ENCODE measurements around the gene SMARCA1.

DNA sequence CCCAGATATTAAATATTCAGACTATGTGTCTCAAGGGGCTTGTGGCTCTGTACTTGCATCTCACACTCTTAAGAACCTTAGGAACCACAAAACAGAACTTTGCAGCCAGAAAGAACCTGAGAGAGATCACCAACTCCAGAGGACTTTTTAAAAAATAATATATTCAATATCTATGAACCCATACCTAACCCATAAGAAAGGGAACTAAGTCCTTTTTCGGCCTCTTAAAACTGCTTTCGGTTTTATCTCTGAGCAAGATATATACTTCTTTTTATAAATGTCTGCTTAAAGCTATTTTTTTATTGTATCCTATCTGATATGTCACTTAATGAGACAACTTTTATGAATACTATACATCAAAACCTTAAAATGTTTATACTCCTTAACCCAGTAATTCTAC, 10.9 kb downstream of the SMARCA1 start:
- TF ChIP-seq, protein P1, sequence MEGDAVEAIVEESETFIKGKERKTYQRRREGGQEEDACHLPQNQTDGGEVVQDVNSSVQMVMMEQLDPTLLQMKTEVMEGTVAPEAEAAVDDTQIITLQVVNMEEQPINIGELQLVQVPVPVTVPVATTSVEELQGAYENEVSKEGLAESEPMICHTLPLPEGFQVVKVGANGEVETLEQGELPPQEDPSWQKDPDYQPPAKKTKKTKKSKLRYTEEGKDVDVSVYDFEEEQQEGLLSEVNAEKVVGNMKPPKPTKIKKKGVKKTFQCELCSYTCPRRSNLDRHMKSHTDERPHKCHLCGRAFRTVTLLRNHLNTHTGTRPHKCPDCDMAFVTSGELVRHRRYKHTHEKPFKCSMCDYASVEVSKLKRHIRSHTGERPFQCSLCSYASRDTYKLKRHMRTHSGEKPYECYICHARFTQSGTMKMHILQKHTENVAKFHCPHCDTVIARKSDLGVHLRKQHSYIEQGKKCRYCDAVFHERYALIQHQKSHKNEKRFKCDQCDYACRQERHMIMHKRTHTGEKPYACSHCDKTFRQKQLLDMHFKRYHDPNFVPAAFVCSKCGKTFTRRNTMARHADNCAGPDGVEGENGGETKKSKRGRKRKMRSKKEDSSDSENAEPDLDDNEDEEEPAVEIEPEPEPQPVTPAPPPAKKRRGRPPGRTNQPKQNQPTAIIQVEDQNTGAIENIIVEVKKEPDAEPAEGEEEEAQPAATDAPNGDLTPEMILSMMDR (IDR thresholded peaks at IDR 0.05): no peak
- no peak for TF ChIP-seq POLR2A (IDR thresholded peaks at IDR 0.05)

Measured in uterus (tissue), 2 donors.